ENCODE results near the gene TK1.

Gene TK1

DNA sequence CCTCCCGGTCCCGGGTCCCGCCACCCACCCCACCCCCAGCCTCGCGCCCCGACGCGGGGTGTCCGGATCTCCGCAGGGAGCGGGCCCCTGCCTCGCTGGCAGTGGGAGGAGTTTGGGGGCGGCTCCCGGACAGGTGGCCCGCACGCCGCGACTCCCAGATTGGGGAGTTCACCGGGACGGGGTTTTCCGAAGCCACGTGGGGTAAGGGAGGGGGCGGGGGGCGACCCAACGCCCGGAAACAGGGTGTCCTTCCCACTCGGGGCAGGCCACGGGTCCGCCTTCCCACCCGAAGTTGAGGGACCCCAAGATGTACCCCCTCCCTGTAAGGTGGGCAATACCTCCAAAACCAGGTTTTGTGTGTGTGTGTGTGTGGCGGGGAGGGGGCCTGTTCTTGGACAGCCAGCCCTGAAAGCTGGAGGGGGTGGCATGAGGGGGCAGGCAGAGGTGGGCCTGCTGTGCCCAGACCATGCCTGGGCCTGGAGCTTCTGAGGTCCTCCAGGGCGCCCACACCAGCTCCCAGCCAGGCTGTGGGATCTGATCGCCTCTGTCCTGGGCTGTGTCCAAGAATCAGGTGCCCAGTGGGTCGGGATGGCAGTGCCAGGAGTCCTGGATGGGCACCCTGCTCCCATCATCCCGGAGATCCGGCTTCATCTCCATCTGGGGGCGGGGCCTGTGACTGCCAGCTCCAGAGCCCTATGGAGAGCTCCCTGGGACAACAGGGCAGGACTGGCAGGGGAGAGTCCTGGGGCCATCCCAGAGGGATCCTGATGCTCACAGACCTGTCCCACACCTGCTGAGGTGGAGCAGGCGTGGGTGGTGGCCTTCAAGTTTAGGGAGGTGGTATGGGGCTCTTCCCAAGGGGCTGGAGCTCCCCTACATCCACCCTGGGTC lies 17.7 kb downstream of the TK1 start:
- H3F3A ChIP-seq (ENCODE audit: control insufficient read depth, insufficient read depth): peaks cover 15% of the 10 kb centered on the region
- H3K9me2 ChIP-seq (replicated peaks; ENCODE audit: control insufficient read depth, low read length): no peaks in the 10 kb centered on the region
- H3K27ac ChIP-seq (ENCODE audit: low read depth, low read length): peak overlapping the region; percentile 65
- peaks cover 66% of the 10 kb centered on the region for H3K4me1 ChIP-seq (ENCODE audit: control insufficient read depth, low read length)
- no peaks in the 10 kb centered on the region for H3K9me3 ChIP-seq (ENCODE audit: control insufficient read depth, insufficient read depth, low read length)
- H3K79me2 ChIP-seq (ENCODE audit: control insufficient read depth, low read length): peaks cover 41% of the 10 kb centered on the region
- H3K4me3 ChIP-seq (ENCODE audit: low read length): peak overlapping the region; percentile 80
- TF ChIP-seq EZH2phosphoT487 (IDR thresholded peaks at IDR 0.05; ENCODE audit: borderline replicate concordance, low read length): no peak
- TF ChIP-seq, protein P1, sequence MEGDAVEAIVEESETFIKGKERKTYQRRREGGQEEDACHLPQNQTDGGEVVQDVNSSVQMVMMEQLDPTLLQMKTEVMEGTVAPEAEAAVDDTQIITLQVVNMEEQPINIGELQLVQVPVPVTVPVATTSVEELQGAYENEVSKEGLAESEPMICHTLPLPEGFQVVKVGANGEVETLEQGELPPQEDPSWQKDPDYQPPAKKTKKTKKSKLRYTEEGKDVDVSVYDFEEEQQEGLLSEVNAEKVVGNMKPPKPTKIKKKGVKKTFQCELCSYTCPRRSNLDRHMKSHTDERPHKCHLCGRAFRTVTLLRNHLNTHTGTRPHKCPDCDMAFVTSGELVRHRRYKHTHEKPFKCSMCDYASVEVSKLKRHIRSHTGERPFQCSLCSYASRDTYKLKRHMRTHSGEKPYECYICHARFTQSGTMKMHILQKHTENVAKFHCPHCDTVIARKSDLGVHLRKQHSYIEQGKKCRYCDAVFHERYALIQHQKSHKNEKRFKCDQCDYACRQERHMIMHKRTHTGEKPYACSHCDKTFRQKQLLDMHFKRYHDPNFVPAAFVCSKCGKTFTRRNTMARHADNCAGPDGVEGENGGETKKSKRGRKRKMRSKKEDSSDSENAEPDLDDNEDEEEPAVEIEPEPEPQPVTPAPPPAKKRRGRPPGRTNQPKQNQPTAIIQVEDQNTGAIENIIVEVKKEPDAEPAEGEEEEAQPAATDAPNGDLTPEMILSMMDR (IDR thresholded peaks at IDR 0.05; ENCODE audit: low read depth, low read length, poor library complexity, severe bottlenecking): no peak
- H3K36me3 ChIP-seq (ENCODE audit: control insufficient read depth, low read length): peaks cover 53% of the 10 kb centered on the region
- H3K4me2 ChIP-seq (ENCODE audit: low read length): peak overlapping the region; percentile 94
- H4K20me1 ChIP-seq (ENCODE audit: control insufficient read depth, insufficient read depth, low read depth, low read length): peaks cover 12% of the 10 kb centered on the region
- H3K27me3 ChIP-seq (ENCODE audit: control insufficient read depth, low read length): no peaks in the 10 kb centered on the region

DNA sequence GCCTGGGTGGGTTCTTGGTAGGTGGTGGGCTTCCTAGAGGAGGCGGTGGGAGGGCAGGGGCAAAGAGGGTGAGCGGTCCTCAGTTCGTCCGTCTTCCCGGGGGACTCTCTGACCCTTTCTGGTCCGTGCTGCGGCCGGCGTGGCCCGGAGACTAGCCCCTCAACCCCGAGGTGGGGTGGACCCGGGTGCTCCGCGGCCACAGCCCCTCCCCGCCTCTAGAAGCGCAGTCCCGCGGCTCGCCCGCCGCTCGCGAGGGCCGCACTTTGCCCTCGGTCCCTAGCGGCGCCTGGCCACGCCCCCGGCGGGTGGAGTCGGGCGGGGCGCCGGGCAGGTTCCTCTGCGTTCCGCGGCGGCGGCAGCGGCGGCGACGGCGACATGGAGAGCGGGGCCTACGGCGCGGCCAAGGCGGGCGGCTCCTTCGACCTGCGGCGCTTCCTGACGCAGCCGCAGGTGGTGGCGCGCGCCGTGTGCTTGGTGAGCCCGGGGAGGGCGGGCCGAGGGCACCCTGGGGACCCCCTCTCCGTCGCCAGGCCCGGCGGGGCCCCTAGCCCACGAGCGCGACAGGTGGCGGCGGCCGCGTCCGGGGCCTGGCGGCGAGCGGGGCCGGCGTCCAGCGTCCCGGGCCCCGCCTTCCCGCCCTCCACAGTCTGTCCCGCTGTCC lies 18.5 kb downstream of the TK1 start, which contains the start of gene SYNGR2:
SYNGR2 (plus strand) TSS at position 340 of the 661 bp plus-strand sequence; CDS start at position 376, 36 bp downstream.
- Histone ChIP-seq H4K20me1 (ENCODE audit: control insufficient read depth, insufficient read depth, low read depth, low read length) (peaks cover 12% of the 10 kb centered on the region), H3K4me1 (ENCODE audit: control insufficient read depth, low read length) (peaks cover 58% of the 10 kb centered on the region), H3K9me3 (ENCODE audit: control insufficient read depth, insufficient read depth, low read length) (no peaks in the 10 kb centered on the region), H3K9me2 (replicated peaks; ENCODE audit: control insufficient read depth, low read length) (no peaks in the 10 kb centered on the region), H3F3A (ENCODE audit: control insufficient read depth, insufficient read depth) (peaks cover 9% of the 10 kb centered on the region), H3K27ac (ENCODE audit: low read depth, low read length) (peak within 1 kb of the TSS; percentile 65), H3K4me3 (ENCODE audit: low read length) (peak within 1 kb of the TSS; percentile 80), H3K27me3 (ENCODE audit: control insufficient read depth, low read length) (no peaks in the 10 kb centered on the region), H3K4me2 (ENCODE audit: low read length) (peak within 1 kb of the TSS; percentile 94), H3K79me2 (ENCODE audit: control insufficient read depth, low read length) (peaks cover 39% of the 10 kb centered on the region), H3K36me3 (ENCODE audit: control insufficient read depth, low read length) (peaks cover 45% of the 10 kb centered on the region)
- TF ChIP-seq, protein P1 (IDR thresholded peaks at IDR 0.05; ENCODE audit: low read depth, low read length, poor library complexity, severe bottlenecking): no peak
- no peak for TF ChIP-seq EZH2phosphoT487 (IDR thresholded peaks at IDR 0.05; ENCODE audit: borderline replicate concordance, low read length)

DNA sequence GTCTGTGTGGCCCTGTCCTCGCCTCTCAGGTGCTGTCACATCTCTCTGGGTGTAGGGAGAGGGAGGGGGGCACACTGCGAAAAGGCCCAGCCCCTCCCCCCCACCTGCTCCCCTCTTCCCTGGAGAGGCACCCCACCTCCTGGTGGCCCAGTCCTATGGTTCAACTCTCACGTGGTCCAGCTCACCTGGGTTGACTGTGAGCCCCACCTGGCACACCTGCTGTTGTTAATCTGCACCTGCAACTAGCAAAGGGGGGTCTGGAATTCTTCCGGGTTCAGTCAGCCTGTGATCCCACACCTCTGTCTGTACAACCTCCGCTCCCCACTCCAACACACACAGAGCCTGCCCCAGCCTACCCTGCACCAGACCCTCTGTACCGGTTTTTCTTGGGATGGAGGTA lies 20.4 kb downstream of the TK1 start:
- peaks cover 37% of the 10 kb centered on the region for H3K79me2 ChIP-seq (ENCODE audit: control insufficient read depth, low read length)
- peaks cover 2% of the 10 kb centered on the region for H3F3A ChIP-seq (ENCODE audit: control insufficient read depth, insufficient read depth)
- H3K4me3 ChIP-seq (ENCODE audit: low read length): no peak overlapping the region
- H3K4me2 ChIP-seq (ENCODE audit: low read length): peak overlapping the region; percentile 3; the same call in 1 of the 2 replicates
- H3K27ac ChIP-seq (ENCODE audit: low read depth, low read length): no peak overlapping the region
- TF ChIP-seq, protein P1 (IDR thresholded peaks at IDR 0.05; ENCODE audit: low read depth, low read length, poor library complexity, severe bottlenecking): no peak
- TF ChIP-seq EZH2phosphoT487 (IDR thresholded peaks at IDR 0.05; ENCODE audit: borderline replicate concordance, low read length): no peak
- H3K4me1 ChIP-seq (ENCODE audit: control insufficient read depth, low read length): peaks cover 50% of the 10 kb centered on the region
- no peaks in the 10 kb centered on the region for H3K9me2 ChIP-seq (replicated peaks; ENCODE audit: control insufficient read depth, low read length)
- peaks cover 25% of the 10 kb centered on the region for H3K36me3 ChIP-seq (ENCODE audit: control insufficient read depth, low read length)
- H3K9me3 ChIP-seq (ENCODE audit: control insufficient read depth, insufficient read depth, low read length): no peaks in the 10 kb centered on the region
- H3K27me3 ChIP-seq (ENCODE audit: control insufficient read depth, low read length): no peaks in the 10 kb centered on the region
- H4K20me1 ChIP-seq (ENCODE audit: control insufficient read depth, insufficient read depth, low read depth, low read length): peaks cover 12% of the 10 kb centered on the region
